HG03039 (cell line): ENCODE data around the gene KIF17.

Experiments
- ATAC-seq: cut with Tn5 transposase; IDR thresholded peaks from one replicate; pipeline ENCODE4 v1.9.1; 2021; ENCODE audit warnings: mild to moderate bottlenecking, moderate library complexity; ENCODE audit not compliant: unreplicated experiment

KIF17 gene

DNA sequence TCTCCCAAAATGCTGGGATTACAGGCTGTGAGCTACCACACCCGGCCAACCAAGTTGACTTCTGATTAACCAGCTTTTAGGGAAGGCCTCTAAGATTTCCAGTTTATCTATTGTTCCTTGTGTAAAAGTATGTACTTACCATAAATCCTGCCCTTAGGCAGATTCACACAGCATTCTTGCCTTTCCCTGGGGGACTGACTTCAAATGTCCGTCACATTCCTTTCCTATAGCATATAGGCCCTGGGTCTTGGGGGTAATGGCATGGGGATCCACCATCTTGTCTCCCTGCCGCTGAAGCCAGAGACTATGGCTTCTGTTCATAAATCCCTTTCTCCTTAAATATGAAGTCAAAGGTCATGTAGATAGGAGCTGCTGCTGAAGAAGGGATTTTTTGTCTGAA, 85.4 kb downstream of the KIF17 start:
- no peak for ATAC-seq

DNA sequence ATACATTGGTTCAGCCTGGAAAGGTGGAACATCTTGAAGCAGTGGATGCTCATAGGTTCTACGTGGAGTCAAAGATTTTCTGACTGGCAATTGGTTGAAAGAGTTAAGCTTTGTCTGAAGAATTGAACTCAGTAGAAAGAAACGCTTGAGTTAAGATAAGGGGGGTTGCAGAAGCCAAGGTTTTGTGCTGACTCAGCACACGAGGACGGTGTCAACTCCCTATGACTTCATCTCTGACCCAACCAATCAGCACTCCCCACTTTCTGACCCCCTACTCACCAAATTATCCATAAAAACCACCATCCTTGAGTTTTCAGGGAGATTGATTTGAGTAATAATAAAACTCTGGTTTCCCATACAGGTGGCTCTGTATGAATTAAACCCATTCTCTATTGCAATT, 87.1 kb downstream of the KIF17 start:
- ATAC-seq, result no peak

DNA sequence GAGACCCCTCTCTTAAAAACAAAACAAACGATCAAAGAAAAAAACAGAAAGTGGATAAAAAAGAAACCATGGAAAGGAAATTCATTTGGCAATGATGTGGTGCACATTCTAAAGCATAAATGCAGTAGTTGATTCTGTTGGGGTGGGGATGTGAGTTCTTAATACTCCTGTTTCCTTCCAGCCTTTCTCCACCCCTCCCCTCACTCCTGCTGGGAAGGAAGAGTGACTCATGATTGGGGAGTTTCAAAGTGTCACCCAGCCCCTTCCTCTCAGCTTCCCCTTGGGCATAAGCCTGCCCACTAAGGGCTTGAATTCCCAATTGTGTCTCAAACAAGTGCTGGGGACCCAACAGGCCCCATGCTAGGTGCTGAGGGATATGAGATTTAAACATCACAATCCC, 91.3 kb downstream of the KIF17 start:
- ATAC-seq, result no peak

DNA sequence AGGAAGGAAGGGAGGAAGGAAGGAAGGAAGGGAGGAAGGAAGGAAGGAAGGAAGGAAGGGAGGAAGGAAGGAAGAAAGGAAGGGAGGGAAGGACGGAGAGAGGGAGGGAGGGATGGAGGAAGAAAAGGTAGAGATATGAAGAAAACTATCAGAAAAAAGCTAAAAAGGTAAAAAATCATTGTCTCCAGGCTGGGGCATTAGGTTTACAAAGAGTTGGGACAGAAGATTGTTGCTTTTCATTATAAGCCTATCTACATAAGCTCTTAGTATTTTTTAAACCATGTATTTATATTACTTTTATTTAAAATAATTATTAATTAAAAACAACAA, 91.7 kb downstream of the KIF17 start:
- no peak for ATAC-seq

DNA sequence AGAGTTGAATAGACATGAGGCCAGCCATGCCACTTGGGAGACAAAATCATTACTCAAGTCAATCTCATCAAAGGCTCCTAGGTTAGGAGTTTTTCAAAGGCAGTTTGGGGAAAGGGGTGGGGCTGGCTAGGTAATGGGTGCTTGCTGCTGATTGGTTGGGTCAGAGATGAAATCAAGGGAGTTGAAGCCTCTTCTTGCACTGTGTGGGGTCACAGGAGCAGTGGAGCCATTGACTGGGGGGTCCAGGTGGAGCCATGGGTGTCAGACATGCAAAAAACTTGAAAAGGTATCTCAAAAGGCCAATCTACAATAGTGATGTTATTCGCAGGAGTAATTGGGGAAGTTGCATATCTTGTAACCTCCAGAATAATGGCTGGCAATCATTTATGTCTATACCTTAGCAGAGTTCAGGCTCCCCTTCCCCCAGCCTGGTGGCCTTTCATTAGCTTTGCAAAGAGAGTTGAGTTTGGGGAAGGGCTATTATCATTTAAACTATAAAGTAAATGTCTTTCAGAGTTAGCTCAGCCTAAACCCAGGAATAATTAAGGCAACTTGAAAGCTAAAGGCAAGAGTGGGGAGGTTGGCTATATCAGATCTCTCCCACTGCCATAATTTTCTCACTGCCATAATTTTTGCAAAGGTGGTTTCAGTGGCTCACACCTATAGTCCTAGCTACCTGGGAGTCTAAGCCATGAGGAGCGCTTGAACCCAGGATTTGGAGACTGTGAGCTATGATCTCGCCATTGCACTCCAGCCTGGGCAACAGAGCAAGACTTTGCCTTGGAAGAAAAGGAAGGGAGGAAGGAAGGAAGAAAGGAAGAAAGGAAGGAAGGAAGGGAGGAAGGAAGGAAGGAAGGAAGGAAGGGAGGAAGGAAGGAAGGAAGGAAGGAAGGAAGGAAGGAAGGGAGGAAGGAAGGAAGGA, 92.4 kb downstream of the KIF17 start:
- no peak for ATAC-seq

DNA sequence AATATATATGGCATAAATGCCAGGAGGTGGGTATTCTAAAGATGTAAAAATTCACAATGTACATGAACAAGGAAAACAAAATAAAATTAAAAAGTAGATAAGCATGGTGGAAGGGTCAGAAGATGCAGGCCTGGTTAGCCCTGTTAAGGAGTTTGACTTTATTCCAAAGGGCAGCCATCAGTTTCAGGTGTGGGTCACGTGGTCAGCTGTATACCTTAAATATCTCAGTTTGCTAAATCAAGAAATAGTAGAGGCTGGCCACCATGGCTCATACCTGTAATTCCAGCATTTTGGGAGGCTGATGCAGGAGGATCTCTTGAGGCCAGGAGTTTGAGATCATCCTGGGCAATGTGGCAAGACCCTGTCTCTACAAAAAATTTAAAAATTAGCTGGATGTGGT, 93.1 kb downstream of the KIF17 start:
- ATAC-seq, result no peak

DNA sequence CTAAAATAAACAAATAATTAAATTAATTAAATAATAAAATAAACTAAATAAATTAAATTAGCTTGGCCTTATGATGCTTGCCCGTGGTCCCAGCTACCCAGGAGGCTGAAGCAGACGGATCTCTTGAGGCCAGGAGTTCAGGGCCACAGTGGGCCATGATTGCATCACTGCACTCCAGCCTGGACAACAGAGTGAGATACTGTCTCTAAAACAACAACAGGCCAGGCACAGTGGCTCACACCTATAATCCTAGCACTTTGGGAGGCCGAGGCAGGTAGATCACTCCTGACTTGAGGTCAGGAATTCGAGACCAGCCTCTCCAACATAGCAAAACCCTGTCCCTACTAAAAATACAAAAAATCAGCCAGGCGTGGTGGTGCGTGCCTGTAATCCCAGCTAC, 96.8 kb downstream of the KIF17 start:
- no peak for ATAC-seq

DNA sequence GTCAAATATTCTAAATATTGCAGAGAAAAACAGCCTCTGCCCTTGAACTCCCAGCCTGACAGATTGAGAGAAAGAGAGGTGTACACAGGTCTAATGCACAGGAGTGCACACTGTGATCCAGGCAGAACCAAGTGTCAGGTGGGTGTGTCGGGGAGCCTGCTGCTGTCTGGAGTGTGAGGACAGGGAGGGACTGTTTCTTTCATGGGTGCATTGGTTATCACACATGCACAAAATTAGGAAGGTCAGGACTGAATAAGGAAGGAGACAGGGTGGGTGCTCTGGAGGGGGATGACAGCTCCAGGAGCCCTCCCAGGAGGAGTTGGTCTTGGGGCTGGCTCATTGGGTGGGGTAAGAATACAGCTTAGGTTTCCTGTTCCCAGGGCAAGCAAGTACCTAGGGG, 97.8 kb downstream of the KIF17 start:
- no peak for ATAC-seq

DNA sequence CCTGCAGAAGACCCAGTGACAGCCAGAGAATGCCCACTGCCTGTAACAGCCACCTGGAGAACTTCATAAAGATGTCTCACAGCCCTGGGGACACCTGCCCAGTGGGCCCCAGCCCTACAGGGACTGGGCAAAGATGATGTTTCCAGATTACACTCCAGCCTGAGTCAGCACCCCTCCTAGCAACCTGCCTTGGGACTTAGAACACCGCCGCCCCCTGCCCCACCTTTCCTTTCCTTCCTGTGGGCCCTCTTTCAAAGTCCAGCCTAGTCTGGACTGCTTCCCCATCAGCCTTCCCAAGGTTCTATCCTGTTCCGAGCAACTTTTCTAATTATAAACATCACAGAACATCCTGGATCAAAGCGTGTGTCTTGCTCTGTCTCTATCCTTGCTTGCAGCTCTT, 99.3 kb downstream of the KIF17 start:
- ATAC-seq, result no peak

DNA sequence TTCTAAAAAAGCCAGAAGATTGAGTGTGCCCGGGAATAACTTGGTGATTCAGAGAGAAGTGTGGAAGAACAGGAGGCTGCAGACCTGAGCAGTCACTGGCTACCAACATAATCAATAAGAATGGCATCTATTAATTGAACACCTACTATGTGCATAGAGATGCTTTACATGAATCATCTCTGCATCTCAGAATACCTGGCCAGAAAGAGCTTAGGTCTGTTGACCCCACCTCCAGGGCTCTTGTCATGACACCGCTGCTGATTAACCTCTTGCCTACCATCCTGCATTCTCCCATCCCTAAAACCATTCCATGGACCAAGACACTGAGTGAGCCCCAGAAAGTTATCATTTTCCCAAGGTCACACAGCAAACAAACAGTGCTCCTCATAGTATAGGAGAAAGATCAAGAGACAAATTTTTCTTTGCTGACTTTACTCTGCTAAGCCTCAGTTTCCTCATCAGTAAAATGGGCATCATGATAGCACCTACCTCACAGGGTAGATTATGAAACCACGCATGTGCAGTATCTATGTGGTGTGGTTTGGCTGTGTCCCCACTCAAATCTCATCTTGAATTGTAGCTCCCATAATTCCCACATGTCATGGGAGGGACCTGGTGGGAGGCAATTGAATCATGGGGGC, 100.8 kb downstream of the KIF17 start:
- no peak for ATAC-seq

DNA sequence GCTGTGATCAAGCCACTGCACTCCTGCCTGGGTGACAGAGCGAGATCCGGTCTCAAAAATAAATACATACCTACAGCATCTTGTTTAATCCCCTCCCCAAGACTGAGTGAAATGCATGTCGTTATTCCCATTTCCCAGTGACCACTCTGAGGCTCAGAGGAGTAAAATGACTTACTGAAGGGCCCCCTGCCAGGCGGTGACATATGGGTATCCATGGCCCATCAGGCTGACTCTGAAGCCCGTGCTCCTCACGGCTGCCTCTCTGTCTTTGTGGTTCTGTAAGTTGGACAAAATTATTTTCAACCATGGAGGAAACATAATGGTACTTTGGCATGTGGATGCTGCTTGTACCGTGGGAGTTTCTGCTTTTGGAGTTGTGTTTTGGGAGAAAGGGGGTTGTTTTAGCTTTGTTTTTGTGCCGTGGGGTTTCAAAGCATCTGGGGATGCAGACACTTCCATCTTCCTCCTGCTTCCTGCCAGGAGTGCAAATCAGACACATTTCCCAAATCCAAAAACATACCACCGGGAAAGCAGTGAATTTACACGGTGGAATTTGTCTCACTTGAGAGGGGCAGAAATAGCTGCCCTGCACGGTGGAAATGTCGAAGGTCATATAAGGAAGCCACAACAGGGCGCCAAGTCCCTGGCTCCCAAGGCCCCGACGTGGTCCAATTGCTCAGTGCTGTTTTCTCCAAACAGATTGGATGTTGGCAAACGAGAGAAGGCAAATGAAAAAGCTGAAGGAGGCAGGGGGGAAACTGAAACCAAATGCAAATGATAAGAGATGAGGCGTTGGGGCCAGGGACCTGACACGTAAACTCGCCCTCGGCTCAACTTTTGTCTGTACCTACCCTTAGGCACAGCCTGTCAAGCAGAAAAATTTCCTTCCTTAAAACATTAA, 101.6 kb downstream of the KIF17 start:
- no peak for ATAC-seq

DNA sequence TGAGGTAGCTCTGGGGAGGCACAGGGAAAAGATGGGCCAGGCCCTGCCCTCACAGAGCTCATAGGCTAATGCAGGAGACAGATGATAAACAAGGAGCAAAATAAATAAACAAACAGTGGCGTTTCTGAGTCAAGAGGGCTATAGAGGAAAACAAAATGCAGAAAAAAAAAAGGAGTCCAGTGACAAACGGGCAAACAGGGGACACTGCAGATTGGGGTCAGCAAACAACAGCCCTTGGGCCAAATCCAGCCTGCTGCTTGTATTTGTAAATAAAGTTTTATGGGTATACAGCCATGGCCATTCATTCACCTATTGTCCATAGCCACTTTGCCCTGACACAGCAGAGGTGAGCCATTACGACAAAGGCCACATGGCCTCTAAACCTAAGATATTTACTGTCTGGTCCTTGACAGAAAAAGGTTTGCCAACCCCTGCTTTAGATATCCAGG, 103.7 kb downstream of the KIF17 start:
- ATAC-seq, result no peak
